Stimulated activated naive CD4-positive, alpha-beta T cell treated with Interleukin-2 at 50 U/mL for 16 hours (primary cell): ENCODE results near the gene SLC6A6.

Experiments
- DNase-seq: peaks from one replicate; lab custom pipeline; 2025; lab: John Stamatoyannopoulos, UW

The SLC6A6 gene

GRCh38 chr3:14470461-14470860, 68.1 kb downstream of the SLC6A6 start:
- DNase-seq, result no peak

- no peak for DNase-seq
These were observed 68.6 kb downstream of the SLC6A6 start for GRCh38 chr3:14471016-14471415.

GRCh38 chr3:14471690-14472089, 69.3 kb downstream of the SLC6A6 start:
- no peak for DNase-seq

GRCh38 chr3:14472471-14473351, 70.3 kb downstream of the SLC6A6 start:
- no peak for DNase-seq

- DNase-seq, result no peak
These were observed 71.0 kb downstream of the SLC6A6 start for GRCh38 chr3:14473411-14473891.

GRCh38 chr3:14474363-14475081, 72.1 kb downstream of the SLC6A6 start:
- DNase-seq, result no peak

- no peak for DNase-seq
These were observed 73.2 kb downstream of the SLC6A6 start for GRCh38 chr3:14475621-14476020.

GRCh38 chr3:14476583-14477265, 74.3 kb downstream of the SLC6A6 start:
- DNase-seq, result no peak

- no peak for DNase-seq
These were observed 75.0 kb downstream of the SLC6A6 start for GRCh38 chr3:14477311-14477935.

GRCh38 chr3:14478956-14479550, 76.6 kb downstream of the SLC6A6 start:
- DNase-seq, result no peak

GRCh38 chr3:14479591-14479990, 77.2 kb downstream of the SLC6A6 start:
- no peak for DNase-seq

GRCh38 chr3:14480207-14481017, 78.0 kb downstream of the SLC6A6 start:
- DNase-seq, result no peak

- DNase-seq, result no peak
These were observed 78.7 kb downstream of the SLC6A6 start for GRCh38 chr3:14481018-14481645.

- DNase-seq, result no peak
These were observed 79.2 kb downstream of the SLC6A6 start for GRCh38 chr3:14481646-14482036.

GRCh38 chr3:14482271-14482721, 79.9 kb downstream of the SLC6A6 start:
- DNase-seq, result no peak

GRCh38 chr3:14483286-14483685, 80.9 kb downstream of the SLC6A6 start:
- no peak for DNase-seq

GRCh38 chr3:14484741-14485140, 82.3 kb downstream of the SLC6A6 start:
- no peak for DNase-seq

GRCh38 chr3:14485981-14486380, 83.6 kb downstream of the SLC6A6 start:
- no peak for DNase-seq

- DNase-seq, result no peak
These were observed 84.1 kb downstream of the SLC6A6 start for GRCh38 chr3:14486460-14486859.

- DNase-seq, result no peak
These were observed 84.7 kb downstream of the SLC6A6 start for GRCh38 chr3:14487086-14487485.
